ACC112 (cell line): ENCODE data around the gene SLC25A21.
"Not testable (repeated sequence)": the region's sequence is repeated elsewhere in the genome, so short reads cannot be mapped to it uniquely, and the experiment has no call there.

Experiments
- H2AFZ ChIP-seq: fragments of 200-600 bp; sonication (generic); one replicate; pipeline ENCODE4 v1.6.0; 2017; ENCODE audit warnings: antibody characterized with exemption, low read length; ENCODE audit not compliant: unreplicated experiment
- H3K27ac ChIP-seq: fragments of 200-600 bp; sonication (generic); 2 replicates; pipeline ENCODE4 v1.5.1; 2014; ENCODE audit warnings: low read depth, mild to moderate bottlenecking, antibody characterized with exemption, low read length, moderate library complexity
- H3K27me3 ChIP-seq: fragments of 200-600 bp; sonication (generic); 2 replicates; pipeline ENCODE4 v1.6.1; 2014; ENCODE audit warnings: mild to moderate bottlenecking, antibody characterized with exemption, low read length, moderate library complexity, mixed read lengths; ENCODE audit not compliant: insufficient read depth
- H3K36me3 ChIP-seq: fragments of 200-600 bp; sonication (generic); 2 replicates; pipeline ENCODE4 v1.6.1; 2016; ENCODE audit warnings: mild to moderate bottlenecking, antibody characterized with exemption, low read length, moderate library complexity, mixed read lengths; ENCODE audit not compliant: insufficient read depth
- H3K4me1 ChIP-seq: fragments of 200-600 bp; sonication (generic); one replicate; pipeline ENCODE4 v1.6.1; 2016; ENCODE audit warnings: low read length, mixed read lengths; ENCODE audit not compliant: insufficient read depth, unreplicated experiment, control insufficient read depth
- H3K4me3 ChIP-seq: fragments of 200-600 bp; sonication (generic); 2 replicates; pipeline ENCODE4 v1.5.1; 2014; ENCODE audit warnings: mild to moderate bottlenecking, low read depth, low read length
- H3K79me2 ChIP-seq: fragments of 200-600 bp; sonication (generic); one replicate; pipeline ENCODE4 v1.6.0; 2016; ENCODE audit warnings: low read length; ENCODE audit not compliant: control insufficient read depth, unreplicated experiment, insufficient read depth

The SLC25A21 gene

GRCh38 chr14:37091651-37092050, 80.8 kb downstream of the SLC25A21 start:
- Histone ChIP-seq H3K79me2 (no peaks in the 10 kb centered on the region), H3K36me3 (no peaks in the 10 kb centered on the region)

DNA sequence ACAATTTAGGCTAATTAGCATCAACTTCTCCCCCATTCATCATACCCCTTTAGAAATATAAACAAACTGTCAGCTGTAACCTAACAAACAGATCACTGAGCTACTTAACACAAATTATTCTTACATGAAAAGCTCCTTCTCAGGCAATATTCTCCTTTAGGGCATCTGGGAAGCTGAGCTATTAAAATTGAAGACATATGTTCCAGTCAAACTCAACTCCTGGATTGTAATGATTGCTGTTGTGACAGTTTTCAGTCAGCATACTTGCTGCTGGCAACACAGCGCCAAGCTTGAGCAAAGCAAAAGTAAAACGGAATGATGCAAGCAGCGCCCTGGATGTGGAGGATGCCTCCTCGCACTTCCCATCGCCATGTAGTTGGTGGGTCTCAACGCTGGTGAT, 82.4 kb downstream of the SLC25A21 start:
- no peaks in the 10 kb centered on the region for H3K27me3 ChIP-seq
- no peaks in the 10 kb centered on the region for H3K4me1 ChIP-seq
- H3K79me2 ChIP-seq, result no peaks in the 10 kb centered on the region
- no peak overlapping the region for H3K4me3 ChIP-seq
- H3K27ac ChIP-seq, result no peak overlapping the region
- no peak overlapping the region for H2AFZ ChIP-seq
- H3K36me3 ChIP-seq, result no peaks in the 10 kb centered on the region

More at GRCh38 chr14:37091651-37092050, 80.8 kb downstream of the SLC25A21 start:
- Histone ChIP-seq H3K4me3 (no peak overlapping the region), H2AFZ (no peak overlapping the region), H3K4me1 (no peaks in the 10 kb centered on the region), H3K27ac (no peak overlapping the region), H3K27me3 (no peaks in the 10 kb centered on the region)

- no peaks in the 10 kb centered on the region for H3K27me3 ChIP-seq
- no peak overlapping the region for H3K4me3 ChIP-seq
- H3K36me3 ChIP-seq, result no peaks in the 10 kb centered on the region
- no peaks in the 10 kb centered on the region for H3K79me2 ChIP-seq
- H2AFZ ChIP-seq, result no peak overlapping the region
- no peaks in the 10 kb centered on the region for H3K4me1 ChIP-seq
- no peak overlapping the region for H3K27ac ChIP-seq
Measured at GRCh38 chr14:37089410-37089809, 83.0 kb downstream of the SLC25A21 start.

DNA sequence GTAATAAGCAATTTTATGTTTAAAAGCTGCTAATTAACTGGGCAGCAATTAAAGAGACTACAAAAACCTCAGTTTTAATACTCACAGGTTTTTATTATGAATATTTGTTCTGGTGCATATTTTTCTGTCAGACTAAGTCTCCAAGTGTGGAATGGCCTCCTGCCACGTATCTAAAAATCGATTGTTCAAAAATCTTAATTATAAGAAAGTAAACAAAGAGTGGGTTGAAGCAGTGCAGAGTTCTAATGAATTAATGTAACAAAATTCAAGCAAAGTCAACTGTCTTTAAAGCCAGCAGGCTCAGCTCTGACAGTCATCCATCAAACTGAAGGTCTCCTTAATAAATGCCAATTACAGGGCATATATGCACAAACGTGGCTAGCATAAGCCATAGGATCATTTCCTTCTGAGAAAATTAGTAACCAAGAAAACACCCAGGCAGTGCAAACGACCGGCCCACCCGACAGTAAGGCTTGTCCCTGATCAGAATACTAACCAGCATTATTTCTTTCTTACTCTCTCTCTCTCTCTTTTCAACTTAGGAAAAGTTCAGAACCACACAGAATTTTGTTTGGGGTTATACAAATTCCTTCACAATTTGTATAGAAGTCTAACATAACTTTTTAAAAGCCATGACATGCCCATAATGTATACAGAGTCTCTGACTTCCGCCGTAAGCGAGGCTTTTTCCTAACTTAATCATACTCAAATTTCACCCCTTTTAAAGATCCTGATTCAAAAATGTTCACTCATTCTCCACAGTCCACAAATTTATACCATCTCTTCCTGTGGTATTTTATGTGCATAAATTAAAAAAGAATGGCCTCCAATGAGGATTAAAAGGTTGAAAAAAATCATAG, 83.8 kb downstream of the SLC25A21 start:
- no peaks in the 10 kb centered on the region for H3K4me1 ChIP-seq
- no peaks in the 10 kb centered on the region for H3K79me2 ChIP-seq
- no peak overlapping the region for H3K4me3 ChIP-seq
- no peaks in the 10 kb centered on the region for H3K27me3 ChIP-seq
- no peaks in the 10 kb centered on the region for H3K36me3 ChIP-seq
- no peak overlapping the region for H2AFZ ChIP-seq
- H3K27ac ChIP-seq, result no peak overlapping the region

DNA sequence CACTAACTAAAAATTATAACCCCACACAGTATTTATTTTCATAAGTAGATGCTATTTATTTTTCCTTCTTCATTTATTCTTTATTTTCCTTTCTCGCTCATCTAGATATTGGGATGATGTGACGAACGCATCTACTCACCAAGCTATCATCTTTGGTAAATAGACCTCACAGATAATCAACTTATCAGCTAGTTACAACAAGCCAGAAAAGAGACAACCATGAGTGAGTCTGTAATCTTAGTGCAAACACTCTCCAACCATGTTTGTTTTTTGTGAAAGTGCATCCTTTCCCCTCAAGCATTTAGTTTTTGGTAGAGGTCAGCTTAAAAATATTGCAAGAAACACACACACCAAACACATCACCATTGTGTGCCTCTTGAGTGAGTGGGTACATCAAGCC, 84.9 kb downstream of the SLC25A21 start:
- Histone ChIP-seq H3K4me3 (no peak overlapping the region), H3K4me1 (no peaks in the 10 kb centered on the region), H3K36me3 (no peaks in the 10 kb centered on the region), H2AFZ (no peak overlapping the region), H3K27me3 (no peaks in the 10 kb centered on the region), H3K27ac (no peak overlapping the region), H3K79me2 (no peaks in the 10 kb centered on the region)

DNA sequence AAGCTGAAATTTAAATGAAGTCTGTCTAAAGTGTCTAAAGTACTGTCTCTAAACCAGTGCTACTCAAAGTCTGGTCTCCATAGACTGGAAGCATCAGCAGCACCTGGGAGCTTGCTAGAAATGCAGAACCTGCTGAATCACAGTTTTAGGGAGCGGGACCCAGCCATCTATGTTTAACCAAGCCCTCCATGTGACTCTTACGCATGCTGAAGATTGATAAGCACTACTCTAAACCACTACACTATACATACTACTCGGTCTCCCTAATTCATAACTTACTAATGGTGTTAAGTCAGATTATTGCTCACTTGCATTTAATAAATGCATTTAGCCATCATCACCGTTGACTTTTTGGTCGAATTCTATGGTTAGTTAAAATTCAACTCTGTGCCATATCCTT, 88.8 kb downstream of the SLC25A21 start:
- Histone ChIP-seq H3K79me2 (no peaks in the 10 kb centered on the region), H3K36me3 (no peaks in the 10 kb centered on the region), H2AFZ (no peak overlapping the region), H3K4me1 (peaks cover 5% of the 10 kb centered on the region), H3K27ac (no peak overlapping the region), H3K27me3 (no peaks in the 10 kb centered on the region), H3K4me3 (no peak overlapping the region)

DNA sequence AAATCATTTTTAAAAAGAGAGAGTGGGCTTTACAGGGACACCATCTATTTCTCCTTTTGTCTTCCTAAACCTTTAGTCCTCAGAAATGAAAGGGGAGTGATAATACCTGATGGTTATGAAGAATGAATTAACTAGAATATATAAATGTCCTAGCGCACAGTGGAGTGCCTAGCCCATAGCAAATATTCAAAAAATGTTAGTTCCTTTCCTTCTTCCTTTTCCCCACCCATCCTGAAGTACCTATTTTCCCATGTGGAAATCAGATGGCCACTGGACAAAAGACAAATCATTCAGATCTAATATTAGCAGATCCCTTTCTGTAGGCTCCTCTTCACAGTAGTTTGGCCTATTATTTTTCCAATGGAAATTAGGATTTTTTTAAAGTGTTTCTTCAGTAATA, 90.0 kb downstream of the SLC25A21 start:
- Histone ChIP-seq H3K4me3 (no peak overlapping the region), H3K4me1 (peaks cover 5% of the 10 kb centered on the region), H3K27ac (no peak overlapping the region), H2AFZ (no peak overlapping the region), H3K27me3 (no peaks in the 10 kb centered on the region), H3K36me3 (no peaks in the 10 kb centered on the region), H3K79me2 (no peaks in the 10 kb centered on the region)

- H3K4me3 ChIP-seq, result no peak overlapping the region
- no peak overlapping the region for H2AFZ ChIP-seq
- peaks cover 5% of the 10 kb centered on the region for H3K4me1 ChIP-seq
- H3K27ac ChIP-seq, result no peak overlapping the region
- no peaks in the 10 kb centered on the region for H3K27me3 ChIP-seq
- H3K79me2 ChIP-seq, result no peaks in the 10 kb centered on the region
- H3K36me3 ChIP-seq, result no peaks in the 10 kb centered on the region
Measured at GRCh38 chr14:37081856-37082255, 90.5 kb downstream of the SLC25A21 start.

DNA sequence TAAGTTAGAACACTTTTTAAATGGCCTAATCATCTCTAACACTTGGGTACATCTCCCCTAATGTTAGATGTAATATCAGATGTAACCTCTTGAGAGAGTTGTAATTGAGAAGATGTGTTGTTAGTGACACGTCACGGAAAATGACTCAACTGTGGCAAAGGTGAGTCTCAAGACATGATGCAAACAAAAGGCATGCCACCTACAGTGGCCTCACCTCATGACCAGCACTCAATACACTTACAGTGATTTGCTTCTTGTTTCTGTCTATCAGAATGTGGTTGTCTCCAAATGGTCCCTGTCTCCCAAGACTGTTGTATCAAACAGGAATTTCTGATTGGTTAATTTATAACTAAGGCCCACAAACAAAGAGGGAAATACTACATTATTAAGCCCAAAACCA, 91.2 kb downstream of the SLC25A21 start:
- no peak overlapping the region for H2AFZ ChIP-seq
- no peaks in the 10 kb centered on the region for H3K36me3 ChIP-seq
- peaks cover 5% of the 10 kb centered on the region for H3K4me1 ChIP-seq
- H3K27me3 ChIP-seq, result no peaks in the 10 kb centered on the region
- no peak overlapping the region for H3K4me3 ChIP-seq
- H3K79me2 ChIP-seq, result no peaks in the 10 kb centered on the region
- no peak overlapping the region for H3K27ac ChIP-seq

GRCh38 chr14:37078131-37078530, 94.3 kb downstream of the SLC25A21 start:
- H2AFZ ChIP-seq, result no peak overlapping the region
- H3K27ac ChIP-seq, result no peak overlapping the region
- no peak overlapping the region for H3K4me3 ChIP-seq
- H3K27me3 ChIP-seq, result no peaks in the 10 kb centered on the region
- no peaks in the 10 kb centered on the region for H3K36me3 ChIP-seq
- no peaks in the 10 kb centered on the region for H3K79me2 ChIP-seq
- peaks cover 5% of the 10 kb centered on the region for H3K4me1 ChIP-seq

DNA sequence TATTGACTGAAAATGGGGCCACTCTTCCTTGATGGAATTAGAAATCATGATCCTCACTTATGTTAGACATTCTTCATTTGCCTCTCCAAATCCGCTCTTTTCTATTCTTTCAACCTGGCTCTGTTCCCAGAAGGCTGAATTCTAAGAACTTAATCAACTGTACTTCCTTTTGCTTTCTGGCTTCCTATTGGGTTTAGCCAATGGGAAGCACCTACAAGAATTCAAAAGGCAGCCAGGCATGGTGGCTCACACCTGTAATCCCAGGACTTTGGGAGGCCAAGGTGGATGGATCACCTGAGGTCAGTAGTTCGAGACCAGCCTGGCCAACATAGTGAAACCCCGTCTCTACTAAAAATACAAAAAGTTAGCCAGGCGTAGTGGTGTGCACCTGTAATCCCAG, 98.1 kb downstream of the SLC25A21 start:
- not testable (repeated sequence) for H3K27me3 ChIP-seq, H3K4me3 ChIP-seq, H3K27ac ChIP-seq

More for the DNA sequence above, 98.1 kb downstream of the SLC25A21 start:
- not testable (repeated sequence) for H3K79me2 ChIP-seq, H3K36me3 ChIP-seq, H2AFZ ChIP-seq
- H3K4me1 ChIP-seq, result peaks cover 16% of the 10 kb centered on the region
